ENCODE measurements around the gene SH3BP2. TPM values are rescaled to one million over a fixed set of nuclear protein-coding genes. Genes with fewer than 3 reads are reported as not detected.

SH3BP2 gene
- polyA plus RNA-seq, 1 of the 3 experiments (the other 2 are of a cell fraction) = 25.2 TPM

GRCh38 chr4:2788532-2789103, 4.3 kb upstream of the SH3BP2 start:
- no peaks in the 10 kb centered on the region for H3K27me3 ChIP-seq (ENCODE audit: insufficient read depth)
- 96% methylated on average over 4 of the region's 4 CpGs for WGBS (ENCODE audit: low lambda C conversion rate)
- peaks cover 1 to 29% of the 10 kb centered on the region in 2 experiments; a peak in 2 of 4 replicates for H3K4me1 ChIP-seq (ENCODE audit: control insufficient read depth in 1 of 2, insufficient read depth in 2 of 2, low read depth in 1 of 2, low read length in 1 of 2)
- H3K4me2 ChIP-seq = no peak overlapping the region
- ChIA-PET CTCF (interaction anchor here (0.7 kb wide), 1 partner anchor 98 kb away, joined by 3 read pairs; no protein-coding TSS in a partner anchor), POLR2A (no interaction called here)
- no peak overlapping the region for H3K9ac ChIP-seq
- DNase-seq = peak; percentile 89
- peak overlapping the region in 1 of 2 experiments; percentile 76; a peak in 2 of 4 replicates for H3K27ac ChIP-seq (ENCODE audit: low read depth in 2 of 2, low read length in 1 of 2)
- no peak for TF ChIP-seq FOXM1 (IDR thresholded peaks at IDR 0.05; ENCODE audit: low read depth)
- peak; percentile 29 for TF ChIP-seq CHD2 (IDR thresholded peaks at IDR 0.05; ENCODE audit: low read length, partially characterized antibody)
- no peaks in the 10 kb centered on the region for H3K9me3 ChIP-seq
- no peak overlapping the region for H3K4me3 ChIP-seq (ENCODE audit: low read depth in 2 of 2, low read length in 1 of 2)
- H3K9me2 ChIP-seq = no peaks in the 10 kb centered on the region
- no peaks in the 10 kb centered on the region for H3K36me3 ChIP-seq (replicated peaks in 1 of 2; ENCODE audit: control insufficient read depth in 1 of 2, insufficient read depth in 2 of 2, low read length in 1 of 2)
- H4K20me1 ChIP-seq (ENCODE audit: insufficient read depth) = no peaks in the 10 kb centered on the region
- no peaks in the 10 kb centered on the region for H3F3A ChIP-seq (replicated peaks; ENCODE audit: insufficient read depth)
- no peak overlapping the region for H2AFZ ChIP-seq (ENCODE audit: low read depth)
- no peaks in the 10 kb centered on the region for H3K79me2 ChIP-seq (ENCODE audit: insufficient read depth)

DNA sequence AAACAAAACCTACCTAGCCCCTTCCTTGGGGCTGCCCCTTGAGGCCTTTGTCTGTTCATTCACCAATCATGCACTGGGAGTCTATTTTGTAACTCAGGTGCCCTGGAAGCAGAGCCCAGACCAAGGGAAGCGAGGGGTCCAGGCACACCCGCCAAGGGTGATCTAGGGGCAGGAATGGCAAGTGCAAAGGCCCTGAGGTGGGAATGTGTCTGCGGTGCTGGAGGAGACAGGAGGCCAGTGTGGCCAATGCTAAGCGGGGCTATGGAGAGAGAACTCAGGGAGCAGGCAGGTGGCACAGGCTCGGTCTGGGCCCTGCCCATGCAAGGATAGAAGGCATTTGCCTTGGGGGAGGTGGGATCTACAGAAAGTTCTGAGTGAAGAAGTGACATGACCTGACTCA, 3.5 kb upstream of the SH3BP2 start:
- CTCF ChIA-PET = no interaction called here

More for the DNA sequence above, 3.5 kb upstream of the SH3BP2 start:
- H3F3A ChIP-seq (replicated peaks; ENCODE audit: insufficient read depth) = no peaks in the 10 kb centered on the region
- POLR2A ChIA-PET = no interaction called here
- H3K36me3 ChIP-seq (replicated peaks in 1 of 2; ENCODE audit: control insufficient read depth in 1 of 2, insufficient read depth in 2 of 2, low read length in 1 of 2) = no peaks in the 10 kb centered on the region
- no peak overlapping the region for H3K27ac ChIP-seq (ENCODE audit: low read depth in 2 of 2, low read length in 1 of 2)
- no peak overlapping the region for H3K4me2 ChIP-seq
- H3K9me2 ChIP-seq = no peaks in the 10 kb centered on the region
- WGBS (ENCODE audit: low lambda C conversion rate) = 94% methylated on average over 5 of the region's 5 CpGs
- no peak overlapping the region for H3K9ac ChIP-seq
- peaks cover 9 to 37% of the 10 kb centered on the region in 2 experiments; a peak in 2 of 4 replicates for H3K4me1 ChIP-seq (ENCODE audit: control insufficient read depth in 1 of 2, insufficient read depth in 2 of 2, low read depth in 1 of 2, low read length in 1 of 2)
- H3K4me3 ChIP-seq (ENCODE audit: low read depth in 2 of 2, low read length in 1 of 2) = no peak overlapping the region
- no peak overlapping the region for H2AFZ ChIP-seq (ENCODE audit: low read depth)
- H4K20me1 ChIP-seq (ENCODE audit: insufficient read depth) = no peaks in the 10 kb centered on the region
- H3K79me2 ChIP-seq (ENCODE audit: insufficient read depth) = peaks cover 4% of the 10 kb centered on the region; the same call in 1 of the 2 replicates
- H3K27me3 ChIP-seq (ENCODE audit: insufficient read depth) = no peaks in the 10 kb centered on the region
- H3K9me3 ChIP-seq = no peaks in the 10 kb centered on the region
- TF ChIP-seq RAD21 (IDR thresholded peaks at IDR 0.05; ENCODE audit: low read length) (no peak), EP300 (IDR thresholded peaks at IDR 0.05; ENCODE audit: borderline replicate concordance in 1 of 2, low read depth in 1 of 2, low read length in 1 of 2) (no peak), MEF2A (IDR thresholded peaks at IDR 0.05; ENCODE audit: borderline replicate concordance, low read depth) (no peak)
- TF ChIP-seq, protein P1, sequence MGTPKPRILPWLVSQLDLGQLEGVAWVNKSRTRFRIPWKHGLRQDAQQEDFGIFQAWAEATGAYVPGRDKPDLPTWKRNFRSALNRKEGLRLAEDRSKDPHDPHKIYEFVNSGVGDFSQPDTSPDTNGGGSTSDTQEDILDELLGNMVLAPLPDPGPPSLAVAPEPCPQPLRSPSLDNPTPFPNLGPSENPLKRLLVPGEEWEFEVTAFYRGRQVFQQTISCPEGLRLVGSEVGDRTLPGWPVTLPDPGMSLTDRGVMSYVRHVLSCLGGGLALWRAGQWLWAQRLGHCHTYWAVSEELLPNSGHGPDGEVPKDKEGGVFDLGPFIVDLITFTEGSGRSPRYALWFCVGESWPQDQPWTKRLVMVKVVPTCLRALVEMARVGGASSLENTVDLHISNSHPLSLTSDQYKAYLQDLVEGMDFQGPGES (IDR thresholded peaks at IDR 0.05; ENCODE audit: low read depth, low read length) = no peak
- TF ChIP-seq, protein P2, sequence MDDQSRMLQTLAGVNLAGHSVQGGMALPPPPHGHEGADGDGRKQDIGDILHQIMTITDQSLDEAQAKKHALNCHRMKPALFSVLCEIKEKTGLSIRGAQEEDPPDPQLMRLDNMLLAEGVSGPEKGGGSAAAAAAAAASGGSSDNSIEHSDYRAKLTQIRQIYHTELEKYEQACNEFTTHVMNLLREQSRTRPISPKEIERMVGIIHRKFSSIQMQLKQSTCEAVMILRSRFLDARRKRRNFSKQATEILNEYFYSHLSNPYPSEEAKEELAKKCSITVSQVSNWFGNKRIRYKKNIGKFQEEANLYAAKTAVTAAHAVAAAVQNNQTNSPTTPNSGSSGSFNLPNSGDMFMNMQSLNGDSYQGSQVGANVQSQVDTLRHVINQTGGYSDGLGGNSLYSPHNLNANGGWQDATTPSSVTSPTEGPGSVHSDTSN (IDR thresholded peaks at IDR 0.05) = no peak
- no peak for DNase-seq

Measured in SK-N-SH (cell line).